Caki2 (cell line): Measurements from ENCODE around the gene LONP2. TPM values are rescaled to one million over a fixed set of nuclear protein-coding genes. Genes with fewer than 3 reads are reported as not detected.

Source experiments
- DNase-seq: peaks from one replicate; pipeline ENCODE4 v3.0.0-alpha.2; 2015; ENCODE audit warnings: low read depth
- in situ Hi-C: cut with HindIII; loops from 2 replicates; pipeline ENCODE4 v1.10.0; 2016; ENCODE audit warnings: low sequenced_read_pairs, low pct_unique_long_range_greater_than_20kb, mixed read lengths
- total RNA-seq: library from RNA; depleted of rRNA; stranded (reverse); fragments of >200 nt; shearing (Covaris generic); gene quantifications from 2 replicates; pipeline ENCODE4 v1.2.3, GENCODE V29; 2014; ENCODE audit warnings: low replicate concordance; rRNA removed

LONP2 gene
- total RNA-seq, 1 experiment from 2014 or later, result 27.9 TPM

GRCh38 chr16:48405907-48406306, 161.8 kb downstream of the LONP2 start:
- in situ Hi-C loops, result no loop called here
- DNase-seq, result no peak

Other genes starting within 250 kb of the LONP2 start
- not detected in 2 replicates for gene ABCC12, start 88.3 kb upstream of the LONP2 start, total RNA-seq
- gene ABCC11, start 3.2 kb downstream of the LONP2 start, total RNA-seq, result 0.61 TPM in 1 of 2 replicates, not detected in the other
- 4.6 and 12.9 TPM in 2 replicates for gene SIAH1, start 141.1 kb downstream of the LONP2 start, total RNA-seq